Panc1 (cell line): ENCODE data around the gene DCP1A. TPM values are rescaled to one million over a fixed set of nuclear protein-coding genes. Genes with fewer than 3 reads are reported as not detected.

ENCODE experiments used
- ATAC-seq: fragments of 200-7000 bp; cut with Tn5 transposase; 2 replicates; pipeline ENCODE4 v1.9.1; 2020; ENCODE audit warnings: mild to moderate bottlenecking, moderate library complexity
- BruUV-seq: library from RNA; stranded (reverse); fragments of 400-500 nt; replicated peaks from 2 replicates; lab custom pipeline; 2021; lab: Mats Ljungman, UMichigan
- CTCF ChIA-PET: fragments of 300-600 bp; sonication (Branson Sonifier 250); formaldehyde crosslinking; loops from one replicate; lab custom pipeline; 2022; ENCODE audit warnings: antibody characterized with exemption; lab: Charles Lee
- POLR2A ChIA-PET: fragments of 300-600 bp; sonication (Branson Sonifier 250); formaldehyde crosslinking; loops from one replicate; lab custom pipeline; 2022; ENCODE audit warnings: antibody characterized with exemption; lab: Charles Lee
- DNase-seq: peaks from one replicate; pipeline ENCODE4 v3.0.0-alpha.2; 2010; ENCODE audit warnings: low read depth, low spot score
- H3K27ac ChIP-seq: 2 replicates; pipeline ENCODE4 v1.5.1; 2011; ENCODE audit warnings: mild to moderate bottlenecking, low read length, inconsistent platforms
- H3K27me3 ChIP-seq: fragments of 200-500 bp; sonication (Bioruptor generic); 2 replicates; pipeline ENCODE4 v1.6.0; 2014; ENCODE audit warnings: low read length, inconsistent platforms; ENCODE audit not compliant: control insufficient read depth, insufficient read depth
- H3K36me3 ChIP-seq: fragments of 200-500 bp; sonication (Bioruptor generic); 2 replicates; pipeline ENCODE4 v1.5.1; 2014; ENCODE audit warnings: inconsistent platforms, mild to moderate bottlenecking, low read length, moderate library complexity; ENCODE audit not compliant: control insufficient read depth, insufficient read depth
- H3K4me1 ChIP-seq: 2 replicates; pipeline ENCODE4 v1.5.1; 2011; ENCODE audit warnings: inconsistent platforms, mild to moderate bottlenecking, low read length, moderate library complexity; ENCODE audit not compliant: control insufficient read depth, insufficient read depth
- H3K4me3 ChIP-seq, 2 experiments: 2 replicates each; pipeline ENCODE4 v1.5.1; 2011 to 2012; ENCODE audit warnings: low read depth in 2 of 2, low read length in 2 of 2, mild to moderate bottlenecking in 2 of 2, inconsistent platforms in 1 of 2, moderate library complexity in 1 of 2
- H3K9me3 ChIP-seq: fragments of 200-500 bp; sonication (Bioruptor generic); 2 replicates; pipeline ENCODE4 v1.5.1; 2014; ENCODE audit warnings: low read depth, mild to moderate bottlenecking, inconsistent platforms, low read length, moderate library complexity; ENCODE audit not compliant: control insufficient read depth, insufficient read depth
- CTCF ChIP-seq: fragments of 450-650 bp; IDR thresholded peaks from 2 replicates; pipeline ENCODE4 v1.5.1; 2017; ENCODE audit warnings: mild to moderate bottlenecking
- POLR2AphosphoS5 ChIP-seq: IDR thresholded peaks from 2 replicates; pipeline ENCODE4 v1.6.1; 2012; ENCODE audit warnings: mild to moderate bottlenecking, low read depth, low read length, moderate library complexity
- REST ChIP-seq, 2 experiments: IDR thresholded peaks; 2 replicates each; pipeline ENCODE4 v1.6.1; 2011 to 2012; ENCODE audit warnings: low read depth in 2 of 2, control low read depth in 1 of 2, low read length in 1 of 2, mild to moderate bottlenecking in 1 of 2, moderate library complexity in 1 of 2; ENCODE audit not compliant: insufficient read depth in 1 of 2
- SIN3A ChIP-seq: IDR thresholded peaks from 2 replicates; pipeline ENCODE4 v1.6.1; 2012; ENCODE audit warnings: low read depth, mild to moderate bottlenecking, low read length, moderate library complexity, borderline replicate concordance; ENCODE audit not compliant: insufficient read depth
- TCF7L2 ChIP-seq: IDR thresholded peaks from 2 replicates; pipeline ENCODE4 v1.6.1; 2011; ENCODE audit warnings: mild to moderate bottlenecking, low read depth, low read length, inconsistent platforms
- in situ Hi-C: cut with HindIII; loops from 2 replicates; pipeline ENCODE4 v1.10.0; 2016; ENCODE audit warnings: low sequenced_read_pairs, low pct_unique_long_range_greater_than_20kb
- intact Hi-C: fragments of 100-400 bp; cut with micrococcal nuclease; formaldehyde crosslinking; loops from one replicate; pipeline ENCODE4 v1.10.0; 2022; ENCODE audit not compliant: unreplicated experiment
- total RNA-seq: library from RNA; stranded (reverse); gene quantifications from one replicate; pipeline ENCODE4 v1.2.1, GENCODE V29; 2021; ENCODE audit not compliant: unreplicated experiment

The DCP1A gene
- total RNA-seq, 1 experiment from 2014 or later = 14.4 TPM

DNA sequence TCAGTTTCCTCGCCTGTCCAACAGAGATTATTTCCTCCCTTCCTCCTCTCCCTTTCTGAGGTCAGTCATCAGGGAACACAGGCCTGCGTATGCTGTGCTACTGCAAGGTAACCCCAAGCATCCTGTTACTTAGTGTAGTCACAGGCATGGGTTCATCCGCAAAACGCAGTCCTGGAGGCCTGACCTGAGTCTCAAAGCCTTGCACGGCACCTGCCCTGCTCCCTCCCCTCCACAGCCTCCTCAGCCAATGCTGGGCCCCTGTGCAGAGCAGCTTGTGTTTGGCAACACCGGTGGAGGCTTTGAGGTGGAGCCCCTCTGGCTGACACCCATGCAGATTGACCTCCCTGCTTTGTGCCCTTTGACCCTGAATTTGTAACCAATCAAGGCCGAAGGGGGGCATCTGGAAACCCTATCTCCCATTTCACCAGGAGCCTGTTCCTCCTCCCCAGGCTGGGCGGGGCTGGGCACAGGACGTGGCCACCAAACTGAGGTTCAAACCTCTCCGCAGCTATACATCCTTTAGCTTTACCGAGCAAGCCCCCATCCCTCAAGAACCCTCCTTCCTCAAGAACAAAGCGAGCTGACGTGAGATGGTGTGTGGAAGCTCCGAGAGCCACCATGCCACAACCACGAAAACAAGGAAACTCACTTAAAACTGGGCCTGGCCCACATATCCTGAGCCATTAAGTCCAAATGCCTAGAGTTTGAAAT is 113.1 kb downstream of the DCP1A start:
- Histone ChIP-seq H3K36me3 (no peaks in the 10 kb centered on the region; the same call in 1 of the 2 replicates), H3K4me3 (no peak overlapping the region), H3K27ac (no peak overlapping the region), H3K9me3 (no peaks in the 10 kb centered on the region), H3K27me3 (no peaks in the 10 kb centered on the region), H3K4me1 (peaks cover 20% of the 10 kb centered on the region)
- no peak for ATAC-seq
- in situ Hi-C loops (no loop called here), intact Hi-C loops (no loop called here)
- ChIA-PET CTCF (no interaction called here), POLR2A (no interaction called here)
- DNase-seq = no peak
- TF ChIP-seq POLR2AphosphoS5 (no peak), SIN3A (no peak), REST (IDR thresholded peaks at IDR 0.05; ENCODE audit: insufficient read depth in 1 of 2, low read depth in 2 of 2, low read length in 1 of 2) (no peak), TCF7L2 (no peak), CTCF (no peak)
- BruUV-seq = no TSS peak

Other genes starting within 250 kb of the DCP1A start
- gene RFT1, start 217.1 kb downstream of the DCP1A start, total RNA-seq = 21.0 TPM
- gene PRKCD, start 186.3 kb downstream of the DCP1A start, total RNA-seq = 14.0 TPM
- 338 TPM for gene TKT, start 91.5 kb downstream of the DCP1A start, total RNA-seq
- gene CACNA1D, start 147.1 kb upstream of the DCP1A start, total RNA-seq = 23.0 TPM